K562 (cell line): ENCODE data around the gene HOGA1. TPM values are rescaled to one million over a fixed set of nuclear protein-coding genes. Genes with fewer than 3 reads are reported as not detected.
A peak's percentile ranks its signal among the peaks of the same experiment; 100 is the strongest.

Experiments
- ATAC-seq: fragments of 200-7000 bp; cut with Tn5 transposase; 3 replicates; pipeline ENCODE4 v1.9.1; 2020; ENCODE audit warnings: moderate library complexity
- BruUV-seq: library from RNA; stranded (reverse); fragments of 400-500 nt; replicated peaks from 2 replicates; lab custom pipeline; 2021; lab: Mats Ljungman, UMichigan
- CTCF ChIA-PET: fragments of 300-600 bp; formaldehyde crosslinking; extraction: SDS; loops from one replicate; lab custom pipeline; 2021; ENCODE audit warnings: low intra/inter-chr PET ratio; lab: Yijun Ruan, JAX
- POLR2A ChIA-PET: fragments of 300-600, 350-650 bp; sonication (Branson Sonifier 250); formaldehyde crosslinking; extraction: SDS; loops from one replicate; lab custom pipeline; 2021; ENCODE audit warnings: antibody characterized with exemption, inconsistent platforms; lab: Yijun Ruan, JAX
- DNase-seq, 4 experiments: peaks; one replicate each; pipeline versions ENCODE4 v3.0.0 to v3.0.0-alpha.2; 2011 to 2018; ENCODE audit warnings: low spot score in 3 of 4, mixed read lengths in 3 of 4; ENCODE audit errors: extremely low read depth in 1 of 4
- FAIRE-seq: peaks from 2 replicates; lab custom pipeline; 2011; peaks lifted over from hg19 to GRCh38; lab: Jason Lieb, UNC
- H2AFZ ChIP-seq: 2 replicates; pipeline ENCODE4 v1.6.0; 2011; ENCODE audit warnings: low read depth, low read length, control low read depth, inconsistent platforms
- H3K27ac ChIP-seq: fragments of 200-600 bp; 3 replicates; pipeline ENCODE4 v1.8.0; 2011; ENCODE audit warnings: low read depth, mild to moderate bottlenecking, control low read depth, inconsistent platforms, low read length, moderate library complexity, mixed read lengths; ENCODE audit errors: extremely low read depth
- H3K27me3 ChIP-seq, 2 experiments: fragments of 300-600 bp in 1 of 2; 2 replicates in 1 of 2; 3 replicates in 1 of 2; pipeline versions ENCODE4 v1.6.0 to v1.8.0; 2011; ENCODE audit warnings: inconsistent platforms in 2 of 2, low read length in 2 of 2, mild to moderate bottlenecking in 1 of 2, mixed read lengths in 1 of 2, moderate library complexity in 1 of 2; ENCODE audit not compliant: control insufficient read depth in 2 of 2, insufficient read depth in 2 of 2
- H3K36me3 ChIP-seq: fragments of 300-600 bp; 3 replicates; pipeline ENCODE4 v1.8.0; 2011; ENCODE audit warnings: mild to moderate bottlenecking, low read length, inconsistent platforms; ENCODE audit not compliant: control insufficient read depth, insufficient read depth
- H3K4me1 ChIP-seq, 2 experiments: fragments of 200-600 bp in 1 of 2; replicated peaks in 1 of 2; 2 replicates in 1 of 2; 3 replicates in 1 of 2; pipeline versions ENCODE4 v1.5.1 to v1.8.0; 2011; ENCODE audit warnings: inconsistent platforms in 2 of 2, low read length in 2 of 2, mild to moderate bottlenecking in 1 of 2, mixed read lengths in 1 of 2, moderate library complexity in 1 of 2; ENCODE audit not compliant: control insufficient read depth in 2 of 2, insufficient read depth in 2 of 2
- H3K4me2 ChIP-seq: 2 replicates; pipeline ENCODE4 v1.6.1; 2011; ENCODE audit warnings: low read length, control low read depth, inconsistent platforms, mixed read lengths; ENCODE audit not compliant: insufficient read depth
- H3K4me3 ChIP-seq: fragments of 200-600 bp; sonication (generic), shearing (Covaris generic); 2 replicates; pipeline ENCODE4 v1.5.1; 2016; ENCODE audit warnings: control low read depth, inconsistent platforms
- H3K79me2 ChIP-seq: fragments of 200-600 bp; 3 replicates; pipeline ENCODE4 v1.8.0; 2011; ENCODE audit warnings: low read length, inconsistent platforms; ENCODE audit not compliant: control insufficient read depth, insufficient read depth
- H3K9ac ChIP-seq, 2 experiments: 2 replicates each; pipeline versions ENCODE4 v1.6.0 to v1.6.1; 2011; ENCODE audit warnings: low read depth in 2 of 2, low read length in 2 of 2, control low read depth in 1 of 2, inconsistent platforms in 1 of 2, mild to moderate bottlenecking in 1 of 2, mixed read lengths in 1 of 2; ENCODE audit not compliant: insufficient read depth in 1 of 2
- H3K9me1 ChIP-seq: one replicate; pipeline ENCODE4 v1.6.0; 2011; ENCODE audit warnings: inconsistent platforms, mild to moderate bottlenecking, low read length, moderate library complexity; ENCODE audit not compliant: control insufficient read depth, insufficient read depth
- H3K9me3 ChIP-seq: replicated peaks from 2 replicates; pipeline ENCODE4 v1.5.1; 2011; ENCODE audit warnings: low read depth, low read length, inconsistent platforms; ENCODE audit not compliant: control insufficient read depth, insufficient read depth
- H4K20me1 ChIP-seq: replicated peaks from 2 replicates; pipeline ENCODE4 v1.6.1; 2011; ENCODE audit warnings: low read length, inconsistent platforms, mixed read lengths; ENCODE audit not compliant: control insufficient read depth, insufficient read depth
- CTCF ChIP-seq, 3 experiments: IDR thresholded peaks in 2 of 3; conservative IDR thresholded peaks in 1 of 3; 2 replicates each; pipeline ENCODE4 v1.5.1; 2011 to 2012; ENCODE audit warnings: low read length in 3 of 3, mild to moderate bottlenecking in 3 of 3, control low read depth in 2 of 3, improper control_type of control experiment in 1 of 3, inconsistent platforms in 1 of 3, low read depth in 1 of 3, mixed read lengths in 1 of 3, moderate library complexity in 1 of 3; ENCODE audit not compliant: insufficient read depth in 2 of 3
- EGR1 ChIP-seq: fragments of 450-650 bp; conservative IDR thresholded peaks from 2 replicates; pipeline ENCODE4 v1.6.1; 2017; ENCODE audit warnings: mild to moderate bottlenecking
- ZNF507 ChIP-seq: conservative IDR thresholded peaks from 2 replicates; pipeline ENCODE4 v1.6.1; 2017; ENCODE audit warnings: missing genetic modification characterization, missing compliant biosample characterization
- WGBS: fragments of 100-300 bp; shearing (Covaris generic); methylation state at CpG from one replicate; pipeline ENCODE4 v1.1.6; 2016; ENCODE audit warnings: low coverage, mixed read lengths; ENCODE audit not compliant: insufficient coverage; ENCODE audit errors: missing lambda C conversion rate; 5-methylcytosine and 5-hydroxymethylcytosine counted together
- in situ Hi-C: fragments of 300-500 bp; cut with MboI; formaldehyde crosslinking; loops from 4 replicates; pipeline ENCODE4 v1.15.0; 2018; ENCODE audit warnings: inconsistent platforms, mixed read lengths
- intact Hi-C: fragments of 100-400 bp; cut with micrococcal nuclease; formaldehyde crosslinking; loops from 2 replicates; pipeline ENCODE4 v1.14.2; 2022
- polyA plus RNA-seq, 8 experiments: library from polyadenylated mRNA; depleted of rRNA in 4 of 8; stranded (reverse) in 5 of 8; unstranded in 3 of 8; fragments of >200 nt; fragmentation: Nextera tagmentation in 2 of 8; fragmentation: Illumina TruSeq in 1 of 8; extraction: Ambion mirVana in 2 of 8; extraction: Trizol in 1 of 8; gene quantifications; 2 replicates each; pipeline versions ENCODE4 v1.2.1 to v1.2.3, GENCODE V29; 2011 to 2014; ENCODE audit warnings: inconsistent platforms in 1 of 8, missing spikeins in 1 of 8
- total RNA-seq, 7 experiments: library from RNA; depleted of rRNA in 6 of 7; stranded (reverse); fragments of >200 nt in 6 of 7; fragmentation: Illumina TruSeq in 2 of 7; extraction: Trizol in 2 of 7; gene quantifications; 2 replicates each; pipeline versions ENCODE4 v1.2.1 to v1.2.3, GENCODE V29; 2011 to 2021; ENCODE audit warnings: low replicate concordance in 1 of 7

The HOGA1 gene
- total and polyA plus RNA-seq, 9 of the 15 experiments (the other 6 are each of a cell fraction or from before 2014, with no cell fraction given) = not detected

GRCh38 chr10:97540669-97541500 is 43.3 kb upstream of the HOGA1 start:
- CTCF ChIA-PET = no interaction called here
- FAIRE-seq = no peak
- Histone ChIP-seq H3K9ac (no peak overlapping the region), H3K4me3 (no peak overlapping the region), H3K9me3 (no peaks in the 10 kb centered on the region), H3K27me3 (no peaks in the 10 kb centered on the region), H3K36me3 (no peaks in the 10 kb centered on the region), H3K27ac (no peak overlapping the region), H3K4me2 (no peak overlapping the region), H2AFZ (no peak overlapping the region), H3K9me1 (no peaks in the 10 kb centered on the region), H3K4me1 (peaks cover 15 to 21% of the 10 kb centered on the region in 2 experiments; a peak in 4 of 5 replicates), H4K20me1 (no peaks in the 10 kb centered on the region), H3K79me2 (no peaks in the 10 kb centered on the region)
- no peak for TF ChIP-seq ZNF507 (tag)
- TF ChIP-seq EGR1 = peak; percentile 49
- 0 out of 6 replicates have a peak, but pooled peaks of 2 of the 3 experiments have one; percentile 16 to 22 for TF ChIP-seq CTCF (IDR thresholded peaks at IDR 0.05 in 2 of 3, conservative IDR thresholded peaks at IDR 0.05 in 1 of 3; ENCODE audit: insufficient read depth in 2 of 3, low read depth in 1 of 3, low read length in 3 of 3)
- peak in 2 of 4 experiments; percentile 15 to 25 for DNase-seq
- BruUV-seq = no TSS peak
- intact Hi-C loops = no loop called here
- 54% methylated on average over 13 of the region's 14 CpGs for whole genome bisulfite sequencing
- POLR2A ChIA-PET = no interaction called here
- in situ Hi-C loops = no loop called here
- ATAC-seq = peak; percentile 68
